Kidney epithelial cell (primary cell): ENCODE measurements around the gene ACKR3. TPM values are rescaled to one million over a fixed set of nuclear protein-coding genes. Genes with fewer than 3 reads are reported as not detected.
A peak's percentile ranks its signal among the peaks of the same experiment; 100 is the strongest.

Experiments
- DNase-seq: peaks from one replicate; pipeline ENCODE4 v3.0.0-alpha.2; 2010; ENCODE audit warnings: low read depth
- H3K27me3 ChIP-seq: 2 replicates; pipeline ENCODE4 v1.6.0; 2011; ENCODE audit warnings: low read length; ENCODE audit not compliant: control insufficient read depth, insufficient read depth
- H3K36me3 ChIP-seq: 2 replicates; pipeline ENCODE4 v1.5.1; 2011; ENCODE audit warnings: low read length; ENCODE audit not compliant: control insufficient read depth, insufficient read depth
- H3K4me3 ChIP-seq: 2 replicates; pipeline ENCODE4 v1.5.1; 2011; ENCODE audit warnings: low read depth, mild to moderate bottlenecking, control low read depth, low read length
- total RNA-seq: library from RNA; depleted of rRNA; stranded (reverse); fragments of >200 nt; gene quantifications from 2 replicates; pipeline ENCODE4 v1.2.3, GENCODE V29; 2015
- TF ChIP-seq, protein P1 (sequence below): IDR thresholded peaks from 2 replicates; pipeline ENCODE4 v1.5.1; 2011; ENCODE audit warnings: mild to moderate bottlenecking, moderate library complexity, low read length, control low read depth, inconsistent platforms; ENCODE audit not compliant: insufficient read depth, poor library complexity, severe bottlenecking

ACKR3 gene
- 0.89 and 1.2 TPM in 2 replicates for total RNA-seq

DNA sequence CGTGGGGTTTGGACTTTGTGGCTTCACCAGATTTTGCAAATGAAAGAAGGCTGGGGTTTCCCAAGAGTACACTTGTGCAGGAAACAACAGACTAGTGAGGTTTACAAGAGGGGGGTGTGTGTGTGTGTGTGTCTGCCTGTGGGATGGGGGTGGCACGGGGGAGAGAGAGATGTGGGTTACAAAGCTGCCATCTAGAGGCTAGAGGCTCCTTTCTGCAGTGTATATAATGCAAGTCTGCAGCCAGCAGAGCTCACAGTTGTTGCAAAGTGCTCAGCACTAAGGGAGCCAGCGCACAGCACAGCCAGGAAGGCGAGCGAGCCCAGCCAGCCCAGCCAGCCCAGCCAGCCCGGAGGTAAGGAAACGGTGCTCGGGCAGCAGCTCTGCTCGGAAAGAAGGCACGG, at the start of gene ACKR3:
ACKR3 (plus strand) TSS at position 253 of the 401 bp plus-strand sequence. CDS start 10,641 bp downstream, outside the sequence.
- H3K36me3 ChIP-seq = no peaks in the 10 kb centered on the region
- DNase-seq = peak; percentile 21
- TF ChIP-seq, protein P1, sequence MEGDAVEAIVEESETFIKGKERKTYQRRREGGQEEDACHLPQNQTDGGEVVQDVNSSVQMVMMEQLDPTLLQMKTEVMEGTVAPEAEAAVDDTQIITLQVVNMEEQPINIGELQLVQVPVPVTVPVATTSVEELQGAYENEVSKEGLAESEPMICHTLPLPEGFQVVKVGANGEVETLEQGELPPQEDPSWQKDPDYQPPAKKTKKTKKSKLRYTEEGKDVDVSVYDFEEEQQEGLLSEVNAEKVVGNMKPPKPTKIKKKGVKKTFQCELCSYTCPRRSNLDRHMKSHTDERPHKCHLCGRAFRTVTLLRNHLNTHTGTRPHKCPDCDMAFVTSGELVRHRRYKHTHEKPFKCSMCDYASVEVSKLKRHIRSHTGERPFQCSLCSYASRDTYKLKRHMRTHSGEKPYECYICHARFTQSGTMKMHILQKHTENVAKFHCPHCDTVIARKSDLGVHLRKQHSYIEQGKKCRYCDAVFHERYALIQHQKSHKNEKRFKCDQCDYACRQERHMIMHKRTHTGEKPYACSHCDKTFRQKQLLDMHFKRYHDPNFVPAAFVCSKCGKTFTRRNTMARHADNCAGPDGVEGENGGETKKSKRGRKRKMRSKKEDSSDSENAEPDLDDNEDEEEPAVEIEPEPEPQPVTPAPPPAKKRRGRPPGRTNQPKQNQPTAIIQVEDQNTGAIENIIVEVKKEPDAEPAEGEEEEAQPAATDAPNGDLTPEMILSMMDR = peak; percentile 48
- H3K27me3 ChIP-seq = peaks cover 48% of the 10 kb centered on the region
- H3K4me3 ChIP-seq = no peak within 1 kb of the TSS

- DNase-seq = no peak
- no peaks in the 10 kb centered on the region for H3K36me3 ChIP-seq
- TF ChIP-seq, protein P1 = no peak
- H3K4me3 ChIP-seq = no peak overlapping the region
- H3K27me3 ChIP-seq = no peaks in the 10 kb centered on the region
Measured at GRCh38 chr2:236521556-236521955, 48.1 kb upstream of the ACKR3 start.

DNA sequence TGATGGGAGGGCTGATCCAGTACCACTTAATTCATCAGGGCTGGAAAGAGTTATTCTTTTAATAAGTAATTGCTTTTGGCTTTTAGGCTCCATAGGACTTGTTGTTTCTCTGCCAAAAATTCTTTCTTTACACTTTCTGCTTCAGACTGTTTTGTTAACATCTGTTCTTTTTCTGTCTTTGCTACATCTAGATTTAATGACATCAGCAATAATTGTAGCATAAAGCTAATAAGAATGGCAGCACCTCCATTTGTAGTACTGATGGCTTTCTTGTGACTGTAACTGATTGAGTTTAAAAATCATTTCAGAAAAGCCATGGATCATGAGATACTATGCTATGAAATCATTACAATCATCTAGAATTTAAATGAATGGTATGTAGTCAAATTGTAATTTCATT, 46.4 kb upstream of the ACKR3 start:
- TF ChIP-seq, protein P1 = no peak
- no peak overlapping the region for H3K4me3 ChIP-seq

GRCh38 chr2:236525411-236525997, 44.1 kb upstream of the ACKR3 start:
- H3K4me3 ChIP-seq = no peak overlapping the region
- TF ChIP-seq, protein P1 = no peak
- DNase-seq = no peak
- no peaks in the 10 kb centered on the region for H3K27me3 ChIP-seq
- H3K36me3 ChIP-seq = no peaks in the 10 kb centered on the region

More for the DNA sequence above, 46.4 kb upstream of the ACKR3 start:
- H3K36me3 ChIP-seq = no peaks in the 10 kb centered on the region
- H3K27me3 ChIP-seq = no peaks in the 10 kb centered on the region
- no peak for DNase-seq

DNA sequence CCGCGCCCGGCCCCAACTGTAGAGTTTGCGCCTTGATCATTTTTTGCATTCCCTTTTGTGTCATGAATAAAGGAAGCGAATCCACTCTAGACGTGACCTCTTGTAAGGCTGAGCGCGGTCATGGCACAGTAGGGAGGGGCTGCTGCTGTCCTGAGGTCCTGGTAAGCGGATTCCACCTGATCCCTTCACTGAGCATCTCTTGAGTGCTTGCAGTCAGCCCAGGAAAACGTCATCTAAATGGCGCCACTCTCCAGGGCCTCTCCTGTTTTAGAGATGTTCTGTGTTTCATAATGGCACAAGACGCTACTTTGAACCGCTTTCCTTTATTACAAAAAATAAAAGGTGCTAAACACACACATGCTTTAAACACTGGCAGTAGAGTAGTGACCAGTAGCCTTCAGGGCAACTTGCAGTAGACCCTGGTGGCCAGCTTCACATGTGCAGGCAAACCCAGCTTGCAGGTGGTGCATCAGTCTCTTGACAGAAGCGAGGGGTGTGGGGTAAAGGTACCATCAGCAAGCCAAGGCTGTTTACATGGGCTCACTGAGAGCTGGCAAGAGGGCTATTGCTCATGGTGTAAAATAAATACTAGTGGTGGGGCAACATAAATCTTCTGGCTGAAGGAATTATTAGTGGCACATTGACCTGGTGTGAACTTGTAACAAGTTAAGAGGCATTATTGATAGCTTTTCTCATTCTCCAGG, 43.0 kb upstream of the ACKR3 start:
- Histone ChIP-seq H3K4me3 (no peak overlapping the region), H3K36me3 (no peaks in the 10 kb centered on the region), H3K27me3 (no peaks in the 10 kb centered on the region)
- TF ChIP-seq, protein P1 = no peak
- DNase-seq = no peak
